HL-60 (cell line): ENCODE results near the gene BAZ1B.

ENCODE experiments used
- DNase-seq, 2 experiments: peaks; one replicate each; pipeline ENCODE4 v3.0.0-alpha.2; 2010 to 2020; ENCODE audit warnings: low read depth in 1 of 2, low spot score in 1 of 2
- H3K27ac ChIP-seq: fragments of 250-450 bp; sonication (Bioruptor Pico); replicated peaks from 2 replicates; pipeline ENCODE4 v1.5.1; 2020; ENCODE audit warnings: mild to moderate bottlenecking, moderate library complexity
- H3K27me3 ChIP-seq: fragments of 250-450 bp; sonication (Bioruptor Pico); 2 replicates; pipeline ENCODE4 v1.5.1; 2021; ENCODE audit warnings: mild to moderate bottlenecking, moderate library complexity; ENCODE audit not compliant: insufficient read depth, poor library complexity, severe bottlenecking
- H3K4me3 ChIP-seq: replicated peaks from 2 replicates; pipeline ENCODE4 v1.5.1; 2011; ENCODE audit warnings: mild to moderate bottlenecking, control low read depth, low read length; ENCODE audit not compliant: insufficient read depth
- GABPA ChIP-seq: IDR thresholded peaks from 2 replicates; pipeline ENCODE4 v1.6.1; 2012; ENCODE audit warnings: low read depth
- POLR2AphosphoS5 ChIP-seq: IDR thresholded peaks from 2 replicates; pipeline ENCODE4 v1.6.1; 2012; ENCODE audit warnings: low read depth
- SPI1 ChIP-seq: IDR thresholded peaks from 2 replicates; pipeline ENCODE4 v1.6.1; 2012; ENCODE audit warnings: low read depth, mild to moderate bottlenecking, borderline replicate concordance
- TF ChIP-seq, protein P1 (sequence below): IDR thresholded peaks from one replicate; pipeline ENCODE4 v1.5.1; 2011; ENCODE audit warnings: low read length, control low read depth, inconsistent platforms; ENCODE audit not compliant: insufficient read depth
- TF ChIP-seq, protein P2 (sequence below): IDR thresholded peaks from 2 replicates; pipeline ENCODE4 v1.6.1; 2012; ENCODE audit warnings: low read depth; ENCODE audit not compliant: insufficient replicate concordance

Gene BAZ1B

DNA sequence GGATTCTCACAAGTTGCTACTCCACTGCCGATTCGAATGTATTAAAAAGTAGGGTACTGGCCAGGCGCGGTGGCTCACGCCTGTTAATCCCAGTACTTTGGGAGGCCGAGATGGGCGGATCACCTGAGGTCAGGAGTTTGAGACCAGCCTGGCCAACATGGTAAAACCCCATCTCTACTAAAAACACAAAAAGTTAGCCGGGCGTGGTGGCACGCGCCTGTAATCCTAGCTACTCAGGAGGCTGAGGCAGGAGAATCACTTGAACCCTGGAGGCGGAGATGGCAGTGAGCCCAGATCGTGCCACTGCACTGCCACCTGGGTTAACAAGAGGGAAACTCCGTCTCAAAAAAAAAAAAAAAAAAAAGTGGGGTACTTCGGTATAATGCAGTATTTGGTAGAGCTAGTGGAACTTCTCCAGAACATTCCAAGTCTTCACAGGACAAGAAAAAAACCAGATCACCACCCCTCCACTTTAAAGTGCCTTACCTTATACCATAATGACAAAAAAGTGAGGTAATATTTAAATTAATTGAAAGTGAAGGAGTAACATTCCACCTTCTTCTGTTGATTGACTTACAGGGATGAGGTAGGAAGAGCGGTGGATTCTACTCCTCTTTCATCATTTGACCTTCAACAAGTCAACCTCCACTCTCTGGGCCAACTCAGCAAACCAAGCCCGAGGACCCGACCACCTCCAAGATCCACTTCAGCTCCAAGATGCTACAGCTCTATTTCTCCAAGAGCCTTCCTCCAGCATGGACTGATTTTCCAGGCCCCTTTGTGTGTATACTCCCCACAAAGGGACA lies 2.0 kb downstream of the BAZ1B start:
- no peaks in the 10 kb centered on the region for H3K27me3 ChIP-seq
- peak overlapping the region; percentile 73 for H3K4me3 ChIP-seq
- peak overlapping the region; percentile 98 for H3K27ac ChIP-seq
- peak in 1 of 2 experiments; percentile 30 for DNase-seq
- TF ChIP-seq GABPA (no peak), SPI1 (no peak), POLR2AphosphoS5 (no peak)
- TF ChIP-seq, protein P1, sequence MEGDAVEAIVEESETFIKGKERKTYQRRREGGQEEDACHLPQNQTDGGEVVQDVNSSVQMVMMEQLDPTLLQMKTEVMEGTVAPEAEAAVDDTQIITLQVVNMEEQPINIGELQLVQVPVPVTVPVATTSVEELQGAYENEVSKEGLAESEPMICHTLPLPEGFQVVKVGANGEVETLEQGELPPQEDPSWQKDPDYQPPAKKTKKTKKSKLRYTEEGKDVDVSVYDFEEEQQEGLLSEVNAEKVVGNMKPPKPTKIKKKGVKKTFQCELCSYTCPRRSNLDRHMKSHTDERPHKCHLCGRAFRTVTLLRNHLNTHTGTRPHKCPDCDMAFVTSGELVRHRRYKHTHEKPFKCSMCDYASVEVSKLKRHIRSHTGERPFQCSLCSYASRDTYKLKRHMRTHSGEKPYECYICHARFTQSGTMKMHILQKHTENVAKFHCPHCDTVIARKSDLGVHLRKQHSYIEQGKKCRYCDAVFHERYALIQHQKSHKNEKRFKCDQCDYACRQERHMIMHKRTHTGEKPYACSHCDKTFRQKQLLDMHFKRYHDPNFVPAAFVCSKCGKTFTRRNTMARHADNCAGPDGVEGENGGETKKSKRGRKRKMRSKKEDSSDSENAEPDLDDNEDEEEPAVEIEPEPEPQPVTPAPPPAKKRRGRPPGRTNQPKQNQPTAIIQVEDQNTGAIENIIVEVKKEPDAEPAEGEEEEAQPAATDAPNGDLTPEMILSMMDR = no peak
- TF ChIP-seq, protein P2, sequence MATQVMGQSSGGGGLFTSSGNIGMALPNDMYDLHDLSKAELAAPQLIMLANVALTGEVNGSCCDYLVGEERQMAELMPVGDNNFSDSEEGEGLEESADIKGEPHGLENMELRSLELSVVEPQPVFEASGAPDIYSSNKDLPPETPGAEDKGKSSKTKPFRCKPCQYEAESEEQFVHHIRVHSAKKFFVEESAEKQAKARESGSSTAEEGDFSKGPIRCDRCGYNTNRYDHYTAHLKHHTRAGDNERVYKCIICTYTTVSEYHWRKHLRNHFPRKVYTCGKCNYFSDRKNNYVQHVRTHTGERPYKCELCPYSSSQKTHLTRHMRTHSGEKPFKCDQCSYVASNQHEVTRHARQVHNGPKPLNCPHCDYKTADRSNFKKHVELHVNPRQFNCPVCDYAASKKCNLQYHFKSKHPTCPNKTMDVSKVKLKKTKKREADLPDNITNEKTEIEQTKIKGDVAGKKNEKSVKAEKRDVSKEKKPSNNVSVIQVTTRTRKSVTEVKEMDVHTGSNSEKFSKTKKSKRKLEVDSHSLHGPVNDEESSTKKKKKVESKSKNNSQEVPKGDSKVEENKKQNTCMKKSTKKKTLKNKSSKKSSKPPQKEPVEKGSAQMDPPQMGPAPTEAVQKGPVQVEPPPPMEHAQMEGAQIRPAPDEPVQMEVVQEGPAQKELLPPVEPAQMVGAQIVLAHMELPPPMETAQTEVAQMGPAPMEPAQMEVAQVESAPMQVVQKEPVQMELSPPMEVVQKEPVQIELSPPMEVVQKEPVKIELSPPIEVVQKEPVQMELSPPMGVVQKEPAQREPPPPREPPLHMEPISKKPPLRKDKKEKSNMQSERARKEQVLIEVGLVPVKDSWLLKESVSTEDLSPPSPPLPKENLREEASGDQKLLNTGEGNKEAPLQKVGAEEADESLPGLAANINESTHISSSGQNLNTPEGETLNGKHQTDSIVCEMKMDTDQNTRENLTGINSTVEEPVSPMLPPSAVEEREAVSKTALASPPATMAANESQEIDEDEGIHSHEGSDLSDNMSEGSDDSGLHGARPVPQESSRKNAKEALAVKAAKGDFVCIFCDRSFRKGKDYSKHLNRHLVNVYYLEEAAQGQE = no peak

DNA sequence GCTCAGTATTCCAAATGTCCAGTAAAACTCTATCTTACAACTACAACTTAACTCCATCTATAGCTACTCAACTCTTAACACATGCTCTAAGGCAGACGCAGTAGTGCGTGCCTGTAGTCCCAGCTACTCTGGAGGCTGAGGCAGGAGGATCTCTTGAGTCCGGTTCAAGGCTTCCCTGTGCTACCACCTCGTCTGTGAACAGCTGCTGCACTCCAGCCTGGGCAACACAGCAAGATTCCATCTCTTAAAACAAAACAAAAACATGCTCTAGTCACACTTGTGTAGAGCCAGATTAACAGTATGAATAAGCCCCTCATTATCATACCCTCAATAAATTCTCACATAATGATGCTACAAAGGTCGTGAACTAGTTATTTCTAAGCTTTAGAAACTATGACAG lies 3.6 kb downstream of the BAZ1B start:
- H3K27ac ChIP-seq = no peak overlapping the region
- TF ChIP-seq GABPA (no peak), SPI1 (no peak), POLR2AphosphoS5 (no peak)
- TF ChIP-seq, protein P1 = no peak
- TF ChIP-seq, protein P2 = no peak
- no peak for DNase-seq
- no peak overlapping the region for H3K4me3 ChIP-seq
- H3K27me3 ChIP-seq = no peaks in the 10 kb centered on the region

DNA sequence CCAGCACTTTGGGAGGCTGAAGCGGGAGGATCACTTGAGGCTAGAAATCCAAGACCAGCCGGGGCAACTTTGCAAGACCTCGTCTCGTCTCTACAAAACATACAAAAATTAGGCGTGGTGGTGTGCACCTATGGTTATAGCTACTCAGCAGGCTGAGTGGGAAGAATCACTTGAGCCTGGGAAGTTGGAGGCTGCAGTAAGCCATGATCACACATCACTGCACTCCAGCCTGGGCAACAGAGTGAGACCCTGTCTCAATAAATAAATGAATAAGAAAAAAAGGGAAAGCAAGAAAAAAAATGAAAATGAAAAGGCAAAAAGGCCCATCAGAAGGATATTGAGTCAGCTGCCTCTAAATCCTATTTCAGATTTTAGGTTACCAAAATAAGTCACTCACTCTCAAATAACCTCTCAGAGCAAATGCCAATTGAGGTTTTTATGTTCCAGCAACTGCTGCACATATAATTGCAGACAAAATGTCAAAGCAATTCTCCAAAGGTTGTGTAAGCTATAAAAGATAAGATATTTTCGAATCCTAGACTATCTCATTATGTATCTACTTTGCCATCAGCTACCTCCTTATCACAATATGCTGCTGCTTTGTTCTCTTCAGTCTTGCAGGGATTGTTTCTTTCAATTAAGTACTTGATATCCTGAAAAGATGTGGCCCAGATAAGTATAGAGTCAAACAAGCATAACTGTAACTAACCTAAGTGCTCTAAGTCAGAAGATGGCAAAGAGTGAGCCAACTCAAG lies 4.7 kb downstream of the BAZ1B start:
- no peaks in the 10 kb centered on the region for H3K27me3 ChIP-seq
- TF ChIP-seq, protein P1 = no peak
- TF ChIP-seq POLR2AphosphoS5 = no peak
- TF ChIP-seq, protein P2 = no peak
- no peak for TF ChIP-seq SPI1
- no peak for TF ChIP-seq GABPA
- no peak overlapping the region for H3K4me3 ChIP-seq
- DNase-seq = no peak
- no peak overlapping the region for H3K27ac ChIP-seq
